Keratinocyte (primary cell): ENCODE results near the gene ITGA11. TPM values are rescaled to one million over a fixed set of nuclear protein-coding genes. Genes with fewer than 3 reads are reported as not detected.

ENCODE experiments used
- DNase-seq: peaks from one replicate; pipeline ENCODE4 v3.0.0-alpha.2; 2011; ENCODE audit warnings: low read depth, missing footprints, low spot score
- FAIRE-seq: peaks from 2 replicates; lab custom pipeline; 2011; peaks lifted over from hg19 to GRCh38; lab: Jason Lieb, UNC
- H2AFZ ChIP-seq: 2 replicates; pipeline ENCODE4 v1.6.0; 2012; ENCODE audit warnings: low read length, control low read depth, inconsistent platforms; ENCODE audit not compliant: control insufficient read depth
- H3K27ac ChIP-seq: 2 replicates; pipeline ENCODE4 v1.5.1; 2011; ENCODE audit warnings: low read length; ENCODE audit not compliant: control insufficient read depth, insufficient read depth
- H3K27me3 ChIP-seq: 3 replicates; pipeline ENCODE4 v1.6.0; 2011; ENCODE audit warnings: low read length; ENCODE audit not compliant: control insufficient read depth, insufficient read depth; ENCODE audit errors: extremely low read depth
- H3K36me3 ChIP-seq, 2 experiments: 2 replicates in 1 of 2; 3 replicates in 1 of 2; pipeline ENCODE4 v1.5.1; 2011; ENCODE audit warnings: low read length in 2 of 2, mild to moderate bottlenecking in 1 of 2; ENCODE audit not compliant: control insufficient read depth in 2 of 2, insufficient read depth in 2 of 2; ENCODE audit errors: extremely low read depth in 1 of 2
- H3K4me1 ChIP-seq: 3 replicates; pipeline ENCODE4 v1.5.1; 2011; ENCODE audit warnings: low read length; ENCODE audit not compliant: control insufficient read depth, insufficient read depth; ENCODE audit errors: extremely low read depth
- H3K4me2 ChIP-seq: 3 replicates; pipeline ENCODE4 v1.6.0; 2011; ENCODE audit warnings: low read depth, low read length; ENCODE audit not compliant: control insufficient read depth, insufficient read depth; ENCODE audit errors: extremely low read depth
- H3K4me3 ChIP-seq, 3 experiments: fragments of 200-600 bp in 1 of 3; sonication (generic) in 1 of 3; 2 replicates in 2 of 3; 3 replicates in 1 of 3; pipeline ENCODE4 v1.5.1; 2011 to 2016; ENCODE audit warnings: low read length in 3 of 3, mild to moderate bottlenecking in 3 of 3, control low read depth in 2 of 3, inconsistent platforms in 1 of 3, low read depth in 1 of 3, mixed read lengths in 1 of 3, mixed run types in 1 of 3, moderate library complexity in 1 of 3; ENCODE audit not compliant: control insufficient read depth in 2 of 3, insufficient read depth in 2 of 3; ENCODE audit errors: extremely low read depth in 1 of 3
- H3K79me2 ChIP-seq: 2 replicates; pipeline ENCODE4 v1.6.0; 2012; ENCODE audit warnings: low read length; ENCODE audit not compliant: control insufficient read depth, insufficient read depth
- H3K9ac ChIP-seq: 3 replicates; pipeline ENCODE4 v1.6.0; 2011; ENCODE audit warnings: low read length; ENCODE audit not compliant: control insufficient read depth, insufficient read depth; ENCODE audit errors: extremely low read depth
- H3K9me1 ChIP-seq: 3 replicates; pipeline ENCODE4 v1.6.0; 2011; ENCODE audit warnings: low read length; ENCODE audit not compliant: control insufficient read depth, insufficient read depth; ENCODE audit errors: extremely low read depth
- H3K9me3 ChIP-seq: 2 replicates; pipeline ENCODE4 v1.5.1; 2012; ENCODE audit warnings: low read depth, low read length; ENCODE audit not compliant: control insufficient read depth
- H4K20me1 ChIP-seq: 3 replicates; pipeline ENCODE4 v1.6.0; 2011; ENCODE audit warnings: low read length; ENCODE audit not compliant: control insufficient read depth, insufficient read depth; ENCODE audit errors: extremely low read depth
- CTCF ChIP-seq, 3 experiments: IDR thresholded peaks in 1 of 3; conservative IDR thresholded peaks in 1 of 3; optimal IDR thresholded peaks in 1 of 3; 2 replicates in 2 of 3; 3 replicates in 1 of 3; pipeline versions ENCODE3 to v1.5.1; 2011; ENCODE audit warnings: low read length in 3 of 3, mild to moderate bottlenecking in 3 of 3, moderate library complexity in 2 of 3, control low read depth in 1 of 3, inconsistent platforms in 1 of 3; ENCODE audit not compliant: insufficient read depth in 2 of 3; ENCODE audit errors: extremely low read depth in 1 of 3
- EZH2 ChIP-seq: IDR thresholded peaks from one replicate; pipeline ENCODE4 v1.6.1; 2012; ENCODE audit warnings: inconsistent platforms, mild to moderate bottlenecking, low read length, moderate library complexity
- dilution Hi-C: fragments of 300-500 bp; cut with MboI; formaldehyde crosslinking; loops from one replicate; pipeline ENCODE4 v1.7.0; 2020; ENCODE audit warnings: low sequenced_read_pairs; ENCODE audit not compliant: extremely low pct_ligation_motif_present
- polyA plus RNA-seq, 5 experiments: library from polyadenylated mRNA; depleted of rRNA in 3 of 5; stranded (reverse) in 3 of 5; stranded (forward) in 1 of 5; unstranded in 1 of 5; fragments of >200 nt; gene quantifications; 1 replicate in 1 of 5; 2 replicates in 3 of 5; 3 replicates in 1 of 5; pipeline versions ENCODE4 v1.2.1 to v1.2.3, GENCODE V29; 2011 to 2012; ENCODE audit warnings: missing spikeins in 2 of 5, low read depth in 1 of 5, low replicate concordance in 1 of 5

ITGA11 gene
- polyA plus RNA-seq, 1 donor (not counting 4 experiments of a cell fraction or from before 2014, with no cell fraction given), result not detected

- TF ChIP-seq EZH2 (no peak), CTCF (optimal IDR thresholded peaks at IDR 0.05 in 1 of 3, IDR thresholded peaks at IDR 0.05 in 1 of 3, conservative IDR thresholded peaks at IDR 0.05 in 1 of 3; ENCODE audit: extremely low read depth in 1 of 3, insufficient read depth in 2 of 3, low read length in 3 of 3) (no peak)
- dilution Hi-C loops, result no loop called here
- Histone ChIP-seq H3K9me3 (no peaks in the 10 kb centered on the region), H2AFZ (no peak overlapping the region), H3K4me2 (no peak overlapping the region), H3K4me1 (no peaks in the 10 kb centered on the region), H3K9ac (no peak overlapping the region), H4K20me1 (no peaks in the 10 kb centered on the region), H3K79me2 (no peaks in the 10 kb centered on the region), H3K9me1 (no peaks in the 10 kb centered on the region), H3K27ac (no peak overlapping the region), H3K27me3 (peaks cover 14% of the 10 kb centered on the region), H3K36me3 (no peaks in the 10 kb centered on the region), H3K4me3 (no peak overlapping the region)
- no peak for DNase-seq
- no peak for FAIRE-seq
Measured at GRCh38 chr15:68411735-68412134, 20.2 kb downstream of the ITGA11 start.

- H3K27ac ChIP-seq, result no peak overlapping the region
- H3K9me1 ChIP-seq, result no peaks in the 10 kb centered on the region
- no peak overlapping the region for H3K4me3 ChIP-seq
- no peaks in the 10 kb centered on the region for H3K9me3 ChIP-seq
- H3K9ac ChIP-seq, result no peak overlapping the region
- no peaks in the 10 kb centered on the region for H3K4me1 ChIP-seq
- no peak for DNase-seq
- TF ChIP-seq EZH2, result no peak
- peaks cover 14% of the 10 kb centered on the region for H3K27me3 ChIP-seq
- dilution Hi-C loops, result no loop called here
- no peak for FAIRE-seq
- no peak overlapping the region for H3K4me2 ChIP-seq
- H2AFZ ChIP-seq, result no peak overlapping the region
- H3K79me2 ChIP-seq, result no peaks in the 10 kb centered on the region
- H3K36me3 ChIP-seq, result no peaks in the 10 kb centered on the region
- H4K20me1 ChIP-seq, result no peaks in the 10 kb centered on the region
Measured at GRCh38 chr15:68411343-68411675, 20.7 kb downstream of the ITGA11 start.
